ENCODE measurements around the gene ABHD17B.

The ABHD17B gene

GRCh38 chr9:71824257-71824656, 86.7 kb downstream of the ABHD17B start:
- Histone ChIP-seq H3K9me3 (ENCODE audit: control insufficient read depth, low read length) (no peaks in the 10 kb centered on the region), H3K4me1 (ENCODE audit: control insufficient read depth, insufficient read depth, low read length) (no peaks in the 10 kb centered on the region), H3K27ac (ENCODE audit: insufficient read depth, low read depth, low read length, poor library complexity, severe bottlenecking) (no peak overlapping the region), H3K27me3 (ENCODE audit: control insufficient read depth, insufficient read depth, low read length, poor library complexity, severe bottlenecking) (no peaks in the 10 kb centered on the region), H3K4me3 (ENCODE audit: insufficient read depth, low read depth, low read length) (no peak overlapping the region), H3K36me3 (ENCODE audit: control insufficient read depth, insufficient read depth, low read length) (no peaks in the 10 kb centered on the region)
- 83 to 96% methylated on average over 4 of the region's 4 CpGs for WGBS, 2 experiments

- Histone ChIP-seq H3K27ac (ENCODE audit: insufficient read depth, low read depth, low read length, poor library complexity, severe bottlenecking) (no peak overlapping the region), H3K4me1 (ENCODE audit: control insufficient read depth, insufficient read depth, low read length) (no peaks in the 10 kb centered on the region), H3K9me3 (ENCODE audit: control insufficient read depth, low read length) (no peaks in the 10 kb centered on the region), H3K27me3 (ENCODE audit: control insufficient read depth, insufficient read depth, low read length, poor library complexity, severe bottlenecking) (no peaks in the 10 kb centered on the region), H3K36me3 (ENCODE audit: control insufficient read depth, insufficient read depth, low read length) (no peaks in the 10 kb centered on the region), H3K4me3 (ENCODE audit: insufficient read depth, low read depth, low read length) (no peak overlapping the region)
These were observed 88.1 kb downstream of the ABHD17B start for GRCh38 chr9:71822935-71823334.

- H3K36me3 ChIP-seq (ENCODE audit: control insufficient read depth, insufficient read depth, low read length), result no peaks in the 10 kb centered on the region
- H3K27ac ChIP-seq (ENCODE audit: insufficient read depth, low read depth, low read length, poor library complexity, severe bottlenecking), result no peak overlapping the region
- WGBS, 2 experiments, result 88 to 95% methylated on average over 3 of the region's 3 CpGs
- H3K4me1 ChIP-seq (ENCODE audit: control insufficient read depth, insufficient read depth, low read length), result no peaks in the 10 kb centered on the region
- H3K4me3 ChIP-seq (ENCODE audit: insufficient read depth, low read depth, low read length), result no peak overlapping the region
- H3K9me3 ChIP-seq (ENCODE audit: control insufficient read depth, low read length), result no peaks in the 10 kb centered on the region
- no peaks in the 10 kb centered on the region for H3K27me3 ChIP-seq (ENCODE audit: control insufficient read depth, insufficient read depth, low read length, poor library complexity, severe bottlenecking)
These were observed 88.5 kb downstream of the ABHD17B start for GRCh38 chr9:71822456-71822855.

GRCh38 chr9:71821405-71821804, 89.6 kb downstream of the ABHD17B start:
- Histone ChIP-seq H3K27ac (ENCODE audit: insufficient read depth, low read depth, low read length, poor library complexity, severe bottlenecking) (no peak overlapping the region), H3K27me3 (ENCODE audit: control insufficient read depth, insufficient read depth, low read length, poor library complexity, severe bottlenecking) (no peaks in the 10 kb centered on the region), H3K4me1 (ENCODE audit: control insufficient read depth, insufficient read depth, low read length) (no peaks in the 10 kb centered on the region), H3K36me3 (ENCODE audit: control insufficient read depth, insufficient read depth, low read length) (no peaks in the 10 kb centered on the region), H3K9me3 (ENCODE audit: control insufficient read depth, low read length) (no peaks in the 10 kb centered on the region), H3K4me3 (ENCODE audit: insufficient read depth, low read depth, low read length) (no peak overlapping the region)
- 87 to 95% methylated on average over 3 of the region's 3 CpGs for WGBS, 2 experiments

GRCh38 chr9:71820403-71820921, 90.5 kb downstream of the ABHD17B start:
- Histone ChIP-seq H3K36me3 (ENCODE audit: control insufficient read depth, insufficient read depth, low read length) (no peaks in the 10 kb centered on the region), H3K27me3 (ENCODE audit: control insufficient read depth, insufficient read depth, low read length, poor library complexity, severe bottlenecking) (no peaks in the 10 kb centered on the region), H3K9me3 (ENCODE audit: control insufficient read depth, low read length) (no peaks in the 10 kb centered on the region), H3K4me1 (ENCODE audit: control insufficient read depth, insufficient read depth, low read length) (no peaks in the 10 kb centered on the region), H3K27ac (ENCODE audit: insufficient read depth, low read depth, low read length, poor library complexity, severe bottlenecking) (no peak overlapping the region), H3K4me3 (ENCODE audit: insufficient read depth, low read depth, low read length) (no peak overlapping the region)
- 81 to 97% methylated on average over 5 to 6 of the region's 6 CpGs for WGBS, 2 experiments

- Histone ChIP-seq H3K4me3 (ENCODE audit: insufficient read depth, low read depth, low read length) (no peak overlapping the region), H3K4me1 (ENCODE audit: control insufficient read depth, insufficient read depth, low read length) (no peaks in the 10 kb centered on the region), H3K9me3 (ENCODE audit: control insufficient read depth, low read length) (no peaks in the 10 kb centered on the region), H3K27me3 (ENCODE audit: control insufficient read depth, insufficient read depth, low read length, poor library complexity, severe bottlenecking) (no peaks in the 10 kb centered on the region), H3K27ac (ENCODE audit: insufficient read depth, low read depth, low read length, poor library complexity, severe bottlenecking) (no peak overlapping the region), H3K36me3 (ENCODE audit: control insufficient read depth, insufficient read depth, low read length) (no peaks in the 10 kb centered on the region)
- WGBS, 2 experiments, result 77 to 78% methylated on average over 7 to 8 of the region's 8 CpGs
These were observed 91.8 kb downstream of the ABHD17B start for GRCh38 chr9:71819115-71819739.

- H3K27ac ChIP-seq (ENCODE audit: insufficient read depth, low read depth, low read length, poor library complexity, severe bottlenecking), result no peak overlapping the region
- no peaks in the 10 kb centered on the region for H3K4me1 ChIP-seq (ENCODE audit: control insufficient read depth, insufficient read depth, low read length)
- H3K4me3 ChIP-seq (ENCODE audit: insufficient read depth, low read depth, low read length), result no peak overlapping the region
- H3K9me3 ChIP-seq (ENCODE audit: control insufficient read depth, low read length), result no peaks in the 10 kb centered on the region
- WGBS, 2 experiments, result 79 to 81% methylated on average over 9 of the region's 9 CpGs
- H3K27me3 ChIP-seq (ENCODE audit: control insufficient read depth, insufficient read depth, low read length, poor library complexity, severe bottlenecking), result no peaks in the 10 kb centered on the region
- H3K36me3 ChIP-seq (ENCODE audit: control insufficient read depth, insufficient read depth, low read length), result no peaks in the 10 kb centered on the region
These were observed 94.0 kb downstream of the ABHD17B start for GRCh38 chr9:71816916-71817451.
